OCI-LY1 (cell line): ENCODE data around the gene PLA2G6.

Experiments used
- H2AFZ ChIP-seq: fragments of 200-600 bp; sonication (generic), shearing (Covaris generic); 2 replicates; pipeline ENCODE4 v1.6.0; 2014; ENCODE audit warnings: antibody characterized with exemption, mild to moderate bottlenecking, low read length
- H3F3A ChIP-seq: fragments of 200-600 bp; sonication (generic), shearing (Covaris generic); 2 replicates; pipeline ENCODE4 v1.6.0; 2014; ENCODE audit warnings: mild to moderate bottlenecking, antibody characterized with exemption, low read length, moderate library complexity; ENCODE audit not compliant: insufficient read depth
- H3K27ac ChIP-seq: fragments of 200-600 bp; sonication (generic); 2 replicates; pipeline ENCODE4 v1.5.1; 2014; ENCODE audit warnings: low read length, mixed run types, mild to moderate bottlenecking, low read depth; ENCODE audit not compliant: poor library complexity, severe bottlenecking
- H3K27me3 ChIP-seq: fragments of 200-600 bp; sonication (generic); 2 replicates; pipeline ENCODE4 v1.6.0; 2014; ENCODE audit warnings: antibody characterized with exemption, mild to moderate bottlenecking, low read length, moderate library complexity; ENCODE audit not compliant: insufficient read depth
- H3K36me3 ChIP-seq: fragments of 200-600 bp; sonication (generic); 2 replicates; pipeline ENCODE4 v1.6.1; 2014; ENCODE audit warnings: mild to moderate bottlenecking, antibody characterized with exemption, low read length, moderate library complexity, mixed read lengths; ENCODE audit not compliant: insufficient read depth
- H3K4me1 ChIP-seq: fragments of 200-600 bp; sonication (generic); 2 replicates; pipeline ENCODE4 v1.5.1; 2014; ENCODE audit warnings: mild to moderate bottlenecking, low read length, moderate library complexity; ENCODE audit not compliant: insufficient read depth, severe bottlenecking
- H3K4me2 ChIP-seq: fragments of 200-600 bp; sonication (generic), shearing (Covaris generic); 2 replicates; pipeline ENCODE4 v1.6.1; 2014; ENCODE audit warnings: low read length
- H3K4me3 ChIP-seq: fragments of 200-600 bp; sonication (generic); 2 replicates; pipeline ENCODE4 v1.5.1; 2014; ENCODE audit warnings: low read length, low read depth, mild to moderate bottlenecking, mixed read lengths; ENCODE audit not compliant: poor library complexity, severe bottlenecking
- H3K79me2 ChIP-seq: fragments of 200-600 bp; shearing (Covaris generic); 2 replicates; pipeline ENCODE4 v1.6.1; 2016; ENCODE audit warnings: mixed run types, low read length, mixed read lengths; ENCODE audit not compliant: insufficient read depth
- H3K9ac ChIP-seq: fragments of 200-600 bp; sonication (generic), shearing (Covaris generic); 2 replicates; pipeline ENCODE4 v1.6.1; 2014; ENCODE audit warnings: mild to moderate bottlenecking, low read length, mixed read lengths
- H3K9me2 ChIP-seq: fragments of 200-600 bp; sonication (generic), shearing (Covaris generic); 2 replicates; pipeline ENCODE4 v1.6.1; 2014; ENCODE audit warnings: low read depth, mild to moderate bottlenecking, low read length, mixed read lengths
- H3K9me3 ChIP-seq: fragments of 200-600 bp; shearing (Covaris generic); 2 replicates; pipeline ENCODE4 v1.6.1; 2014; ENCODE audit warnings: low read length, mixed read lengths
- H4K20me1 ChIP-seq: fragments of 200-600 bp; sonication (generic), shearing (Covaris generic); 2 replicates; pipeline ENCODE4 v1.6.0; 2016; ENCODE audit warnings: mild to moderate bottlenecking, low read length; ENCODE audit not compliant: insufficient read depth
- EZH2 ChIP-seq: fragments of 200-600 bp; sonication (generic), shearing (Covaris generic); IDR thresholded peaks from 2 replicates; pipeline ENCODE4 v1.8.0; 2017; ENCODE audit warnings: borderline replicate concordance, mixed run types, mild to moderate bottlenecking, antibody characterized with exemption, low read length, moderate library complexity, mixed read lengths
- TF ChIP-seq, protein P1 (sequence below): fragments of 200-600 bp; sonication (generic), shearing (Covaris generic); IDR thresholded peaks from 2 replicates; pipeline ENCODE4 v1.5.1; 2017; ENCODE audit warnings: mild to moderate bottlenecking, antibody characterized with exemption, low read length, moderate library complexity, mixed read lengths

PLA2G6 gene

DNA sequence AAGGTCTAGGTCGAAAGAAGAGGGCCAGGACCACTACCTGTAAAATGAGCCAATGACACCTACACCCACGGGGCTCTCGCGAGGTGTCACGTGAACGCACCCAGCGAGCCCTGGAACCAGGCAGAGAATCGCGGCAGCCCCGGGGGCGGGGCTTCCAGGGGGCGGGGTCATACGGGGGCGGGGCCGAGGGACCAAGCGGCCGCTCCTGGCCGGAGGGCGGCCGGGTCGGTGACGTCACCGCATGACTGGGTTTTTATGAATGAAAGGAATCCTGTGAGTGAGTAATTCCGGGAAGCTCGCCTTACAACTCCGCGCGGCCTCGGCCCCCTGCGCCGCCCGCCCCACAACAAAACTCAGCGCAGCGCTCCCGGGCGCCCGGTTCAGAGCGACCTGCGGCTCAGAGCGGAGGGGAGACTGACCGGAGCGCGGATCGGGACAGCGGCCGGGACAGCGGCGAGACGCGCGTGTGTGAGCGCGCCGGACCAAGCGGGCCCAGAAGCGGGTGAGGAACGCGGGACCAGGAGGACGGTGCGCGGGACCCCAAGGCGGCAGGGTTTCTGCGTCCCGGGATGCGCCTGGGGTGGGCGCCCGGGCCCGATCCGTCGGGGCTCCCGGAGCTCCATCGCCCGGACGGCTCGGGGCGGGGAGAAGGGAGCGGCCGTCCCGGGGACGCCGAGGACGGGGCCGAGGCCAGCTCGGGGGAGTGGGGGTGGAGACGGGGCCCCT is 20.2 kb upstream of the PLA2G6 start, which contains the start of gene MAFF:
Gene MAFF (plus strand): TSS at position 284 of the 726 bp plus-strand sequence. CDS start 11,860 bp downstream, outside the sequence.
- peaks cover 27% of the 10 kb centered on the region for H3K4me1 ChIP-seq
- H3K4me2 ChIP-seq: peak within 1 kb of the TSS; percentile 84
- H3K27me3 ChIP-seq: no peaks in the 10 kb centered on the region
- peak within 1 kb of the TSS; percentile 52; the same call in 1 of the 2 replicates for H2AFZ ChIP-seq
- H3K79me2 ChIP-seq: no peaks in the 10 kb centered on the region
- peak within 1 kb of the TSS; percentile 27 for H3K27ac ChIP-seq
- TF ChIP-seq, protein P1, sequence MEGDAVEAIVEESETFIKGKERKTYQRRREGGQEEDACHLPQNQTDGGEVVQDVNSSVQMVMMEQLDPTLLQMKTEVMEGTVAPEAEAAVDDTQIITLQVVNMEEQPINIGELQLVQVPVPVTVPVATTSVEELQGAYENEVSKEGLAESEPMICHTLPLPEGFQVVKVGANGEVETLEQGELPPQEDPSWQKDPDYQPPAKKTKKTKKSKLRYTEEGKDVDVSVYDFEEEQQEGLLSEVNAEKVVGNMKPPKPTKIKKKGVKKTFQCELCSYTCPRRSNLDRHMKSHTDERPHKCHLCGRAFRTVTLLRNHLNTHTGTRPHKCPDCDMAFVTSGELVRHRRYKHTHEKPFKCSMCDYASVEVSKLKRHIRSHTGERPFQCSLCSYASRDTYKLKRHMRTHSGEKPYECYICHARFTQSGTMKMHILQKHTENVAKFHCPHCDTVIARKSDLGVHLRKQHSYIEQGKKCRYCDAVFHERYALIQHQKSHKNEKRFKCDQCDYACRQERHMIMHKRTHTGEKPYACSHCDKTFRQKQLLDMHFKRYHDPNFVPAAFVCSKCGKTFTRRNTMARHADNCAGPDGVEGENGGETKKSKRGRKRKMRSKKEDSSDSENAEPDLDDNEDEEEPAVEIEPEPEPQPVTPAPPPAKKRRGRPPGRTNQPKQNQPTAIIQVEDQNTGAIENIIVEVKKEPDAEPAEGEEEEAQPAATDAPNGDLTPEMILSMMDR: no peak
- TF ChIP-seq EZH2: no peak
- no peaks in the 10 kb centered on the region for H3K9me3 ChIP-seq
- no peaks in the 10 kb centered on the region for H3F3A ChIP-seq
- no peaks in the 10 kb centered on the region for H3K9me2 ChIP-seq
- H3K4me3 ChIP-seq: peak within 1 kb of the TSS; percentile 78
- H3K36me3 ChIP-seq: no peaks in the 10 kb centered on the region
- no peaks in the 10 kb centered on the region for H4K20me1 ChIP-seq
- H3K9ac ChIP-seq: peak within 1 kb of the TSS; percentile 57

DNA sequence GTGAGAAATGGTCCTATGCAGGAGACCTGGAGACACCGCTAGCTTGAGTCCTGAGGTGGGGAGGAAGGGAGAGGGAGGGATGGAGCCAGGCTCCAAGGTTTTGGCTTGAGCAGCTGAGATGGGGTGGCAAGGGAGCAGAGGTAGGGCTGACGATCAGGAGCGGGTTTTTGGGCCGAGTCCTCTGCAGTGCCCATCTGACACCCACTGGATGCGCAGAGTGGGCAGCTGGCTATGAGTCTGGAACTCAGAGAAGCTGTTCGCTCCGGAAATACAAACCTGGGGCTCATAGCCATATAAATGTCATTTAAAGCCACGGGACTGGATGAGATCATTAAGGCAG is 19.7 kb upstream of the PLA2G6 start:
- no peaks in the 10 kb centered on the region for H3K9me2 ChIP-seq
- no peaks in the 10 kb centered on the region for H3K27me3 ChIP-seq
- H3K27ac ChIP-seq: peak overlapping the region; percentile 27
- H3K36me3 ChIP-seq: no peaks in the 10 kb centered on the region
- H3K9ac ChIP-seq: peak overlapping the region; percentile 57
- peaks cover 27% of the 10 kb centered on the region for H3K4me1 ChIP-seq
- TF ChIP-seq, protein P1: no peak
- TF ChIP-seq EZH2: no peak
- H3K79me2 ChIP-seq: no peaks in the 10 kb centered on the region
- peak overlapping the region; percentile 52; the same call in 1 of the 2 replicates for H2AFZ ChIP-seq
- H3K9me3 ChIP-seq: no peaks in the 10 kb centered on the region
- peak overlapping the region; percentile 78 for H3K4me3 ChIP-seq
- no peaks in the 10 kb centered on the region for H3F3A ChIP-seq
- H4K20me1 ChIP-seq: no peaks in the 10 kb centered on the region
- peak overlapping the region; percentile 84 for H3K4me2 ChIP-seq

DNA sequence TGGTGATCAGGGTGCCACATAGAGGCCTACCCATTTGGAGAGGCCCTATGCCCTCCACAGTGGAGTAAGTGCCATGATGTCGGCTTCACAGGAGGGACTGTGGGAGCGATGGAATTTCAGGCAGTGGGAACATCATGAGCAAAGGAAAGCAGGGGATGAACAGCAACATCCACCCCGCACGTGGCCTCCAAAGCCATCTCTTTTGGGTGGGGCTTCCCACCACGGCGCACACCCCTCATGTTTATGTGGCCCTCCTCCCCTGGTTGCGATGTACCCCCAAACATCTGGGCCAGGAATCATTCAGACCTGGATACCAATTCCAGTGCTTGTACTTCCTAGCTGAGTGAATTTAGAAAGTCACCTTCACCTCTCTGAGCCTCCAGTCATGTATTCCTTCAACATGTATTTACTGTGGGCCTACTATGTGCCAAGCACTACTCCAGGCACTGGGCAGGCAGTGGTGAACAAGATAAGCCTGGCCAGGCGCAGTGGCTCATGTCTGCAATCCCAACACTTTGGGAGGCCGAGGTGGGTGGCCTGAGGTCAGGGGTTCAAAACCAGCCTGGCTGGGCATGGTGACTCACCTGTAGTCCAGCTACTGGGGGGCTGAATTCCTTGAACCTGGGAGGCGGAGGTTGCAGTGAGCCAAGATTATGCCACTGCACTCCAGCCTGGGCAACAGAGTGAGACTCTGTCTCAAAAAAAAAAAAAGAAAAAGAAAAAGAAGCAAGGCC is 18.4 kb upstream of the PLA2G6 start:
- no peaks in the 10 kb centered on the region for H3K9me3 ChIP-seq
- no peak overlapping the region for H2AFZ ChIP-seq
- H3F3A ChIP-seq: no peaks in the 10 kb centered on the region
- no peaks in the 10 kb centered on the region for H3K27me3 ChIP-seq
- no peak overlapping the region for H3K4me2 ChIP-seq
- H3K9ac ChIP-seq: no peak overlapping the region
- H3K27ac ChIP-seq: no peak overlapping the region
- no peaks in the 10 kb centered on the region for H3K79me2 ChIP-seq
- no peaks in the 10 kb centered on the region for H4K20me1 ChIP-seq
- H3K36me3 ChIP-seq: no peaks in the 10 kb centered on the region
- H3K9me2 ChIP-seq: no peaks in the 10 kb centered on the region
- TF ChIP-seq, protein P1: no peak
- no peak for TF ChIP-seq EZH2
- no peak overlapping the region for H3K4me3 ChIP-seq
- peaks cover 28% of the 10 kb centered on the region for H3K4me1 ChIP-seq
